KMS-11 (cell line): ENCODE data around the gene HLF.

Experiments used
- H2AFZ ChIP-seq: fragments of 200-600 bp; sonication (generic); 2 replicates; pipeline ENCODE4 v1.6.1; 2016; ENCODE audit warnings: antibody characterized with exemption, mixed run types, low read depth
- H3K27ac ChIP-seq: fragments of 200-600 bp; sonication (generic); 2 replicates; pipeline ENCODE4 v1.6.1; 2016; ENCODE audit warnings: mild to moderate bottlenecking, mixed run types
- H3K27me3 ChIP-seq: fragments of 200-600 bp; sonication (generic); 2 replicates; pipeline ENCODE4 v1.6.1; 2017; ENCODE audit warnings: mild to moderate bottlenecking, low read depth, mixed run types, moderate library complexity; ENCODE audit not compliant: insufficient read depth
- H3K36me3 ChIP-seq: fragments of 200-600 bp; sonication (generic); 2 replicates; pipeline ENCODE4 v1.6.1; 2017; ENCODE audit warnings: mild to moderate bottlenecking, mixed run types; ENCODE audit not compliant: insufficient read depth
- H3K4me1 ChIP-seq: fragments of 200-600 bp; sonication (generic); 2 replicates; pipeline ENCODE4 v1.6.1; 2016; ENCODE audit warnings: mild to moderate bottlenecking, low read depth, mixed run types; ENCODE audit not compliant: poor library complexity, severe bottlenecking
- H3K4me2 ChIP-seq: fragments of 200-600 bp; sonication (generic); 2 replicates; pipeline ENCODE4 v1.7.0; 2016; ENCODE audit warnings: mild to moderate bottlenecking, mixed run types
- H3K4me3 ChIP-seq: fragments of 200-600 bp; sonication (generic); IDR thresholded peaks from 2 replicates; pipeline ENCODE4 v1.6.1; 2017; ENCODE audit warnings: low read depth, low read length, mixed read lengths; ENCODE audit not compliant: insufficient read depth
- H3K79me2 ChIP-seq: fragments of 200-600 bp; sonication (generic); 2 replicates; pipeline ENCODE4 v1.6.1; 2016; ENCODE audit warnings: low read depth, mixed run types; ENCODE audit not compliant: insufficient read depth
- H3K9ac ChIP-seq: fragments of 200-600 bp; sonication (generic); 2 replicates; pipeline ENCODE4 v1.6.1; 2016; ENCODE audit warnings: mild to moderate bottlenecking, mixed run types
- H4K20me1 ChIP-seq: fragments of 200-600 bp; sonication (generic); 2 replicates; pipeline ENCODE4 v1.6.1; 2016; ENCODE audit warnings: mild to moderate bottlenecking, mixed run types; ENCODE audit not compliant: insufficient read depth
- TF ChIP-seq, protein P1 (sequence below): fragments of 200-600 bp; sonication (generic); conservative IDR thresholded peaks from 2 replicates; pipeline ENCODE4 v1.6.1; 2017; ENCODE audit warnings: low read depth, mild to moderate bottlenecking, antibody characterized with exemption, low read length, moderate library complexity, mixed read lengths

HLF gene

GRCh38 chr17:55330344-55330933 is 65.7 kb downstream of the HLF start:
- Histone ChIP-seq H3K9ac (no peak overlapping the region), H3K4me2 (no peak overlapping the region), H3K4me3 (no peak overlapping the region), H3K27me3 (no peaks in the 10 kb centered on the region), H3K27ac (no peak overlapping the region), H3K4me1 (no peaks in the 10 kb centered on the region), H3K79me2 (no peaks in the 10 kb centered on the region), H2AFZ (no peak overlapping the region), H4K20me1 (no peaks in the 10 kb centered on the region), H3K36me3 (no peaks in the 10 kb centered on the region)
- TF ChIP-seq, protein P1, sequence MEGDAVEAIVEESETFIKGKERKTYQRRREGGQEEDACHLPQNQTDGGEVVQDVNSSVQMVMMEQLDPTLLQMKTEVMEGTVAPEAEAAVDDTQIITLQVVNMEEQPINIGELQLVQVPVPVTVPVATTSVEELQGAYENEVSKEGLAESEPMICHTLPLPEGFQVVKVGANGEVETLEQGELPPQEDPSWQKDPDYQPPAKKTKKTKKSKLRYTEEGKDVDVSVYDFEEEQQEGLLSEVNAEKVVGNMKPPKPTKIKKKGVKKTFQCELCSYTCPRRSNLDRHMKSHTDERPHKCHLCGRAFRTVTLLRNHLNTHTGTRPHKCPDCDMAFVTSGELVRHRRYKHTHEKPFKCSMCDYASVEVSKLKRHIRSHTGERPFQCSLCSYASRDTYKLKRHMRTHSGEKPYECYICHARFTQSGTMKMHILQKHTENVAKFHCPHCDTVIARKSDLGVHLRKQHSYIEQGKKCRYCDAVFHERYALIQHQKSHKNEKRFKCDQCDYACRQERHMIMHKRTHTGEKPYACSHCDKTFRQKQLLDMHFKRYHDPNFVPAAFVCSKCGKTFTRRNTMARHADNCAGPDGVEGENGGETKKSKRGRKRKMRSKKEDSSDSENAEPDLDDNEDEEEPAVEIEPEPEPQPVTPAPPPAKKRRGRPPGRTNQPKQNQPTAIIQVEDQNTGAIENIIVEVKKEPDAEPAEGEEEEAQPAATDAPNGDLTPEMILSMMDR = no peak

GRCh38 chr17:55332296-55333041 is 67.7 kb downstream of the HLF start:
- Histone ChIP-seq H3K4me1 (no peaks in the 10 kb centered on the region), H3K27me3 (no peaks in the 10 kb centered on the region), H4K20me1 (no peaks in the 10 kb centered on the region), H3K9ac (no peak overlapping the region), H3K4me3 (no peak overlapping the region), H3K36me3 (no peaks in the 10 kb centered on the region), H2AFZ (no peak overlapping the region), H3K27ac (no peak overlapping the region), H3K4me2 (no peak overlapping the region), H3K79me2 (no peaks in the 10 kb centered on the region)
- TF ChIP-seq, protein P1 = no peak

DNA sequence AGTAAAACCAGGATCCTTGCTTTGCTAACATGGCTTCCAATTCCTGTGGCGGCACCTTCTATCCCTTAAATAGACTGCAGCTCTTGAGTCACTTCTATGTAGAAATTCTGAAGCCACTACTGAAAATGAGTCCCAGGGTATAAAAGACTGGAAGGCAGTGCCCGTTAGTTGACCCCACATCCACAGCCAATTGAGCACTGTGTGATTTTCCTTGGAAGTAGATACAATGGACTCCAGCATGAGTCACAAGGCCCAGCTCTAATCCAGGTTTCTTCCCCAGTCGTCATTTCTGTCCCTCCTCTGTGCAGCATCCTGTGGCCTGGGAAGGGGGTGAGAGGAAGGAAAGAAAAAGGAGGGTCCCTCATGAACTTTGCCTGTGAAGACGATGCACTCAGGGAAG is 69.5 kb downstream of the HLF start:
- no peaks in the 10 kb centered on the region for H3K79me2 ChIP-seq
- H3K4me3 ChIP-seq = no peak overlapping the region
- no peaks in the 10 kb centered on the region for H3K4me1 ChIP-seq
- no peak overlapping the region for H3K4me2 ChIP-seq
- H3K27me3 ChIP-seq = no peaks in the 10 kb centered on the region
- no peaks in the 10 kb centered on the region for H4K20me1 ChIP-seq
- H3K36me3 ChIP-seq = no peaks in the 10 kb centered on the region
- H3K9ac ChIP-seq = no peak overlapping the region
- no peak overlapping the region for H2AFZ ChIP-seq
- H3K27ac ChIP-seq = no peak overlapping the region
- TF ChIP-seq, protein P1 = no peak

DNA sequence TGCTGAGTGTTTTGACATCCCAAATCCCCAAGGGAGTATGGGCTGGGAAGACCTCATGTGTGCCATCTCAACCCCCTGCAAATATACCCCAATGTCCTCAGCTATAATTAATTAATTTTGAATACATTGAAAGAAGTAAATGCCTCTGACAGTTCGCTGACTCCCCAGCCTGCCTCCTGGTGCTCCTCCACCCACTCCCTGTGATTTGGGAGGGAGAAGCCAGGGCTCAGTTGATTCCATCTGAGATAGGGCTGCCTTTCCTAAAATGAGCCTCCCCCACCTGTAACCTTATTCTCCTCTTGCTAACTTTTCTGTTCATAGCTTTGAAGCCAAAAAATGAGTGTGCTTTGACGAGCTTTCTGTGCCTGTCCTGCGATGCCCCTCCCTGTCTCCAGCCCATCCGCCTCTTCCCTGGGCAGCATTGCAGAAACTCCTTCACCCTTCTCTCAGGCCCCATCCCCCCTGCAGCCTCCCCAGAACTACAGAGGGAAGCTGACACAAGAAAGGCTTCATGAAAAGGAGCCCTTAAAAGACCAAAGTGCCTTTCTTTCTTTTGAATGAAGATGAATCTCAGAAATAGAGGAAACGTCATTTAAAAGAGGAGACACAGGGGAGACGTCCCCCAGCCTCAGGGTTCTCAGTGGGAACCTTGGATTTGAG is 70.3 kb downstream of the HLF start:
- H3K4me3 ChIP-seq = no peak overlapping the region
- H2AFZ ChIP-seq = no peak overlapping the region
- no peak overlapping the region for H3K4me2 ChIP-seq
- no peaks in the 10 kb centered on the region for H3K79me2 ChIP-seq
- TF ChIP-seq, protein P1 = no peak
- no peaks in the 10 kb centered on the region for H3K4me1 ChIP-seq
- H3K27ac ChIP-seq = no peak overlapping the region
- no peaks in the 10 kb centered on the region for H3K36me3 ChIP-seq
- H3K9ac ChIP-seq = no peak overlapping the region
- H3K27me3 ChIP-seq = no peaks in the 10 kb centered on the region
- no peaks in the 10 kb centered on the region for H4K20me1 ChIP-seq
